Left lung (tissue), 10 donors: ENCODE measurements around the gene EPDR1. TPM values are rescaled to one million over a fixed set of nuclear protein-coding genes. Genes with fewer than 3 reads are reported as not detected.

Source experiments
- ATAC-seq: fragments of 200-7000 bp; cut with Tn5 transposase; one replicate; pipeline ENCODE4 v1.9.1; 2020; ENCODE audit warnings: moderate library complexity
- DNase-seq, 4 donors: peaks; one replicate each; pipeline ENCODE4 v3.0.0-alpha.2; 2013 to 2020
- H3K27ac ChIP-seq, 2 donors: fragments of 200-600 bp; sonication (generic) in 1 of 2; one replicate each; pipeline versions ENCODE4 v1.5.0 to v1.8.0; 2020 to 2021
- H3K27me3 ChIP-seq, 2 donors: fragments of 200-600 bp; sonication (generic) in 1 of 2; one replicate each; pipeline versions ENCODE4 v1.5.0 to v1.8.0; 2020 to 2021
- H3K36me3 ChIP-seq, 2 donors: fragments of 200-600 bp; sonication (generic) in 1 of 2; one replicate each; pipeline versions ENCODE4 v1.5.0 to v1.8.0; 2020 to 2021
- H3K4me1 ChIP-seq, 2 donors: fragments of 200-600 bp; one replicate each; pipeline ENCODE4 v1.8.0; 2021
- H3K4me3 ChIP-seq, 2 donors: fragments of 200-600 bp; sonication (generic) in 1 of 2; one replicate each; pipeline versions ENCODE4 v1.5.0 to v1.8.0; 2020 to 2021; ENCODE audit warnings: mild to moderate bottlenecking in 1 of 2
- H3K9me3 ChIP-seq, 2 donors: fragments of 200-600 bp; sonication (generic) in 1 of 2; one replicate each; pipeline versions ENCODE4 v1.5.0 to v1.8.0; 2020 to 2021
- intact Hi-C, 2 donors: fragments of 100-400 bp; cut with DNase I; formaldehyde crosslinking; loops; one replicate each; pipeline versions ENCODE4 v1.11.2 to v1.14.2; 2022
- polyA plus RNA-seq, 6 donors: library from polyadenylated mRNA; unstranded; fragments of 120-200 nt; gene quantifications; one replicate each; pipeline ENCODE4 v1.2.1, GENCODE V29; 2013; ENCODE audit not compliant: insufficient read length in 6 of 6
- total RNA-seq, 2 donors: library from RNA; stranded (reverse); fragmentation: NEBNext Ultra II Directional; extraction: Animal tissue kit (Norgen Biotek cat#: 25700); gene quantifications; one replicate each; pipeline ENCODE4 v1.2.1, GENCODE V29; 2021
- TF ChIP-seq, protein P1 (sequence below), 2 donors: fragments of 200-600 bp; sonication (generic) in 1 of 2; IDR thresholded peaks; one replicate each; pipeline versions ENCODE4 v1.5.0 to v1.8.0; 2021; ENCODE audit warnings: antibody characterized with exemption in 2 of 2
- donor health status: DM: no; HTN: yes; CAD: no.
- donor health status: DM: no; HTN: no; CAD: no.

EPDR1 gene
- total and polyA plus RNA-seq, 8 donors, result 18.0 to 84.8 (median 21.6) TPM

DNA sequence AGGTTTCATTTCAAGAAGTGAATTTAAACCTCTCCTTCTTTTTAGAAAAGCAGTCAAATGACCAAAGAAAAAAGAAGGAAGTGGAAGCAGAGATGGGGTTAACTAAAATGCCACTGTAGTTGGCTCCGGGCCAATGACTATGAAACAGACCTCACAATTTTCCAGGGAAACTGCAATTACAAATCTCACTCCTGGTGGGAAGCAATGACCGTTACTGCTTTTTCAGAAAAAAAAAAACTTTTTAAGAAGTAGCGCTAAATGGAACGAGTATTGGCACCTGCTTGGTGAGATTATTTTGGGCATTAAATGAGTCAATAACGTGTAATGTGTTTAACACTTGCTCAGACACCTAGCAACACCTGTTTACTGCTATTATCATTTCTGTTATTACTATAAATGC, 5.0 kb upstream of the EPDR1 start:
- Histone ChIP-seq H3K9me3 (no peaks in the 10 kb centered on the region), H3K4me1 (peaks cover 6 to 24% of the 10 kb centered on the region in 2 donors), H3K27ac (no peak overlapping the region), H3K36me3 (no peaks in the 10 kb centered on the region), H3K27me3 (peaks cover 0 to 52% of the 10 kb centered on the region in 2 donors), H3K4me3 (peak overlapping the region in 1 of 2 donors; percentile 45)
- intact Hi-C loops, result loop anchor here in 1 of 2 donors (10.0 kb wide), 1 partner anchor 189 kb away; no protein-coding TSS in a partner anchor
- ATAC-seq (no peak), DNase-seq (peak in 1 of 4 donors; percentile 27)
- TF ChIP-seq, protein P1, sequence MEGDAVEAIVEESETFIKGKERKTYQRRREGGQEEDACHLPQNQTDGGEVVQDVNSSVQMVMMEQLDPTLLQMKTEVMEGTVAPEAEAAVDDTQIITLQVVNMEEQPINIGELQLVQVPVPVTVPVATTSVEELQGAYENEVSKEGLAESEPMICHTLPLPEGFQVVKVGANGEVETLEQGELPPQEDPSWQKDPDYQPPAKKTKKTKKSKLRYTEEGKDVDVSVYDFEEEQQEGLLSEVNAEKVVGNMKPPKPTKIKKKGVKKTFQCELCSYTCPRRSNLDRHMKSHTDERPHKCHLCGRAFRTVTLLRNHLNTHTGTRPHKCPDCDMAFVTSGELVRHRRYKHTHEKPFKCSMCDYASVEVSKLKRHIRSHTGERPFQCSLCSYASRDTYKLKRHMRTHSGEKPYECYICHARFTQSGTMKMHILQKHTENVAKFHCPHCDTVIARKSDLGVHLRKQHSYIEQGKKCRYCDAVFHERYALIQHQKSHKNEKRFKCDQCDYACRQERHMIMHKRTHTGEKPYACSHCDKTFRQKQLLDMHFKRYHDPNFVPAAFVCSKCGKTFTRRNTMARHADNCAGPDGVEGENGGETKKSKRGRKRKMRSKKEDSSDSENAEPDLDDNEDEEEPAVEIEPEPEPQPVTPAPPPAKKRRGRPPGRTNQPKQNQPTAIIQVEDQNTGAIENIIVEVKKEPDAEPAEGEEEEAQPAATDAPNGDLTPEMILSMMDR (IDR thresholded peaks at IDR 0.05), result no peak

DNA sequence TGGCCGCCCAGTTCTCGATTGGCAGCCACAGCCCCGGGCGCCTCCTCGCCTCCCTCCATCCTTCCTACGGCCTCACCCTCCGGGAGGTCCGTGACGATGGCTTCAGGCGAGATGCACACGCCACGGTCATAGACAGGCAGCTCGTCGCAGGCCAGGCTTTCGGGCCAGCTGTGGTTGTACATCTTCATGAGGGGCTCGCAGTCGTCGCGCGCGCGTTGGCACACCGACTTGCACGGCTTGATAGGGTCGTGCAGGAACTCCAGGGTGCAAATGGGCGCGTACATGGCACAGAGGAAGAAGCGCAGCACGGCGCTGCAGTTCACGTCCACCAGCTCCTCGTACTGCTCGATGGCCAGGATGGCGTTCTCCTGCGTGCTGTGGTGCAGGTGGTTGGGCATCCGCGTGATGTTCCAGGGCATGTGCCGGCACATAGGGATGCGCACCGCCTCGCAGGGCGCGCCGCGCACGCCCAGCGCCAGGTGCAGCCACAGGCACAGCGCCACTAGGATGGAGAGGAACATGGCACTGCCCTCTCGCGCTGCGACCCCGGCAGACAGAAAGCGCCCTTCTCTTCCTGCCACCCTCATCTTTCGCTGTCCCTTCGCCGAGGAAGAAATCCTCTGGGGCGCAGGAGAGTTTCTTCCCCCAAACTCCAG, 4.3 kb upstream of the EPDR1 start:
- peak in 3 of 4 donors; percentile 22 to 78 (median 36) for DNase-seq
- intact Hi-C loops, result loop anchor here in 1 of 2 donors (10.0 kb wide), 1 partner anchor 189 kb away; no protein-coding TSS in a partner anchor
- Histone ChIP-seq H3K27me3 (peaks cover 0 to 60% of the 10 kb centered on the region in 2 donors), H3K36me3 (no peaks in the 10 kb centered on the region), H3K4me1 (peaks cover 6 to 31% of the 10 kb centered on the region in 2 donors), H3K27ac (peak overlapping the region in 1 of 2 donors; percentile 34), H3K9me3 (no peaks in the 10 kb centered on the region), H3K4me3 (peak overlapping the region; percentile 45 to 46)
- peak; percentile 38 for ATAC-seq
- TF ChIP-seq, protein P1 (IDR thresholded peaks at IDR 0.05), result no peak

DNA sequence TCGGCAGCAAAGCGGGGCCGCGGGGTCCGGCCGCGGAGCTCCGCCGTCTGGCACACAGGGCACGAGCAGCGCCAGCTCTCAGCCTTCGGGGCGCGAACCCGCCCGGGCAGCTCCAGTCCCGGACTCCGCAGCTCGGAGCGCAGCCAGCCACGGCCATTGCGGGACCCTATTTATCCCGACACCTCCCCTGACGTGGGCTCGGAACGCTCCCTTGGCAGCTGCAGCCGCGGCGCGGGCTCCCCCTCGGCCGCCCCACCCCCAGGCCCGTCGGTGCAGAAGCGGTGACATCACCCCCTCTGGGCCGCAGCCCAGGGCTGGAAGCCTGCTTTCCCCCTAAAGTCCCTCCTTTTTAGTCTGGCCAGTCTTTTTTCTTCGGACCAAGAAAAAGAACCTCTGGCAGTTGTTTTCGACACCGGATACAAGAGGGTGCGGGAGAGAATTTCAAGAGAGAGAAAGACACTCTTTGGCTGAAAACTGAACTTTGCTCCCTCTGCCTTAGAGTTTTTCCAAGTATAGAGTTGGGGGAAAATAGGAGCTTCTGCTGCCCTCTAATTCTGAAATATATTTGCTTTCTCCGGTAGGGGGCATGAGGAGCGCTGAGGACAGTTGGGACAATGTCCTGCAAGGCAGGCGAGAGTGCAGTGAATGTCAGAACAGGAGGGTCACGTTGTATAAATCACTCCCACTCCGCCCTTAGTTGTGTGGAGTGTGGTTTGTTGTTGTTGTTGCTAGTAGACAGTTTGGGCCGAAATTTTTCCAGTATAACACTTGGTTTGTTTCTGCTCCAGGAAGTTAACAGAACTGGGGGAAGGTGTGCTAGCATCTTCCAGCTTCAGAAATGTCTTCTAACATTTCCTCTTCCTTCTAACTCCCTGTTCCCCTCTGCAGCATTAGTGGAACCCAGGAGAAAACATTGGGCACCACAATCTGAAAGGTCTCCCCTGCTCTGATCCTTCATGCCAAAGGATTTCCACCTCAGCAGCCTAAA, 3.5 kb upstream of the EPDR1 start, which contains the start of gene SFRP4:
Gene SFRP4, minus strand, starts transcription at position 145 of the 988 bp plus-strand sequence. CDS start 280 bp downstream, outside the sequence.
- DNase-seq (peak; percentile 69 to 83 (median 76)), ATAC-seq (peak; percentile 63)
- TF ChIP-seq, protein P1 (IDR thresholded peaks at IDR 0.05), result peak; percentile 39 to 47
- Histone ChIP-seq H3K9me3 (no peaks in the 10 kb centered on the region), H3K36me3 (no peaks in the 10 kb centered on the region), H3K4me1 (peaks cover 6 to 38% of the 10 kb centered on the region in 2 donors), H3K27ac (peak within 1 kb of the TSS in 1 of 2 donors; percentile 34), H3K4me3 (peak within 1 kb of the TSS; percentile 45 to 46), H3K27me3 (peaks cover 0 to 68% of the 10 kb centered on the region in 2 donors)
- intact Hi-C loops, result loop anchor here in 1 of 2 donors (10.0 kb wide), 1 partner anchor 188 kb away; no protein-coding TSS in a partner anchor

DNA sequence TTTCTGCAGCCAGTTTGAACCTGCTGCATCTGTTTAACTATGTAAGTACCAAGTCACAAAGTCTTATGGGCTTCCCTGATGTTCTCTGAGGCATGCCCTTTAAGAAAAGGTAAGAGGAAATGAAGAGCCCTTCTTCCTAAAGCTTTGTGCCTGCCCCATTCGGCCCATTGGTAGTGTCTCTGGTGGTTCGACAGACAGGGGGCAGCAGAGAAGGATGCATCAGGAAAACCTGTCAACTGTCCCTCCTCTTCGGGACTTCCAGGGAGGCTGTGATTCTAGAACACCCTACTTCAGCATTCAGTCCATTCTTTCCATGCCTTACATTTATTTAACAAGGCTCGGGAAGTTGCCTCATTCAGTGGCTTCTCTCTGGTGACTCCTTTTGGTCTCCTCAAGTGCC, 1.9 kb upstream of the EPDR1 start:
- intact Hi-C loops, result loop anchor here in 1 of 2 donors (10.0 kb wide), 1 partner anchor 186 kb away; no protein-coding TSS in a partner anchor

More for the DNA sequence above, 1.9 kb upstream of the EPDR1 start:
- no peak for DNase-seq
- Histone ChIP-seq H3K4me3 (no peak overlapping the region), H3K9me3 (no peaks in the 10 kb centered on the region), H3K27ac (no peak overlapping the region), H3K27me3 (peaks cover 0 to 68% of the 10 kb centered on the region in 2 donors), H3K36me3 (no peaks in the 10 kb centered on the region), H3K4me1 (peaks cover 6 to 38% of the 10 kb centered on the region in 2 donors)
- TF ChIP-seq, protein P1 (IDR thresholded peaks at IDR 0.05), result no peak
- no peak for ATAC-seq
